Epidermal melanocyte (primary cell): ENCODE measurements around the gene CTTNBP2.

Experiments
- DNase-seq: peaks from one replicate; pipeline ENCODE4 v3.0.0; 2011; ENCODE audit warnings: low spot score; ENCODE audit not compliant: insufficient read length

Gene CTTNBP2

GRCh38 chr7:117825132-117825531 lies 48.1 kb downstream of the CTTNBP2 start:
- DNase-seq = no peak

GRCh38 chr7:117824592-117824991 lies 48.6 kb downstream of the CTTNBP2 start:
- DNase-seq = no peak

- no peak for DNase-seq
Measured at GRCh38 chr7:117819558-117819957, 53.7 kb downstream of the CTTNBP2 start.

DNA sequence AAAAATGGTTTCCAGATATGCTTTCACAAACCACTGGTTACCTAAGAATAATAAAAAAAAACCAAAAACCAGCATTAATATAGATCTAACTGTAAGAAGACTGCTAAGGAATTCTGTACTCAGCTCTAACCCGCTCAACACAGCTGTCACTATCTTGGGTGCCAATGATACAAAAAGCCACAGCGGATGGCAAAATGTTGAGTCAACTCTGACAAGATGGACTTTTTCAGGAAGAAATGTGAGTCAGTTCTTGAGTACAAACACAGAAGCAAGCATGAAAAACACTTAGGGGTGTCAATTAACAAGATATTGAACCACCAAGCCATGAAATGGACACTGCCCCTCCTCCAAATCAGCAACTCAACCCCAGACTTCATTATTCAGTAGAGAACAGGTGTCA lies 55.0 kb downstream of the CTTNBP2 start:
- DNase-seq = no peak

GRCh38 chr7:117816727-117817126 lies 56.5 kb downstream of the CTTNBP2 start:
- no peak for DNase-seq

- DNase-seq = no peak
Measured at GRCh38 chr7:117811696-117812095, 61.5 kb downstream of the CTTNBP2 start.

- DNase-seq = no peak
Measured at GRCh38 chr7:117810642-117811512, 62.4 kb downstream of the CTTNBP2 start.

GRCh38 chr7:117809958-117810357 lies 63.3 kb downstream of the CTTNBP2 start:
- no peak for DNase-seq

- DNase-seq = no peak
Measured at GRCh38 chr7:117808910-117809705, 64.1 kb downstream of the CTTNBP2 start.

- DNase-seq = no peak
Measured at GRCh38 chr7:117808341-117808757, 64.9 kb downstream of the CTTNBP2 start.

DNA sequence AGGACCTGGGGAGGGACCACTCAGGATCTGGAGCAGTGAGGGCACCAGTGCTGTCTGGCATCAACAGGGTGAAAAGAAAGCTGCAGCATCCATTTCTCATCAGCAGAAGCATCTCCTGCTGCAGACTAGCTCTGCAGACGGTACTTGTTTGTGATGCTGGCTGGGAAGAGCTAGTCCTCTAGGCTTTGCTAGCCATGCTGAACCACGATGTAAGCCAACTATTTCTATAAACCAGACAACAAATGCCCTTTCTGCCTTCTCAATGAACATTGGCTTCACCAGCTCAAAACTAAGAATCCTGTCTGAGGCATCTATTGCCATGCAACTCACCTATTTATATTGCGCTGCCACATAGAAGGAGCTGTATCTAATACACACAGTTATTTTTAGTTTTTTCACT lies 65.6 kb downstream of the CTTNBP2 start:
- DNase-seq = no peak

DNA sequence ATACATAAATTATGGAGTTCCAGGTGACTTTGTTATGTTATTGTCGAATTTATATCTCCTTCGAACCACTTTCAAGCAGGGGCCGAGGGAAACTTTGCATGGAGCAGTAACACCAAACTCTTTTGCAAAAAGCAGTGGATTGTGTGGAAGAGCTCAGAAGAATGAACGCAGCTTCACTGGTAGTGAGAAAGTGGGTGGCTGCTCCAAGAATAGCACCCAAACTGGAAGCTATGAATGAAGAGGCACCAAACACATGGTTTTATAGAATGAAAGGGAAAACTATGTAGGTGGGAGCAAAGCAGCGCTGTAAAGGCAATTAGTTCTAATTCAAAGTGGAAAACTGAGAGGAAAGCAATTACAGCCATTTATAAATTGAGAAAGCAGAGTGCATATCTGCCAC lies 67.2 kb downstream of the CTTNBP2 start:
- DNase-seq = no peak

- no peak for DNase-seq
Measured at GRCh38 chr7:117805241-117805640, 68.0 kb downstream of the CTTNBP2 start.

DNA sequence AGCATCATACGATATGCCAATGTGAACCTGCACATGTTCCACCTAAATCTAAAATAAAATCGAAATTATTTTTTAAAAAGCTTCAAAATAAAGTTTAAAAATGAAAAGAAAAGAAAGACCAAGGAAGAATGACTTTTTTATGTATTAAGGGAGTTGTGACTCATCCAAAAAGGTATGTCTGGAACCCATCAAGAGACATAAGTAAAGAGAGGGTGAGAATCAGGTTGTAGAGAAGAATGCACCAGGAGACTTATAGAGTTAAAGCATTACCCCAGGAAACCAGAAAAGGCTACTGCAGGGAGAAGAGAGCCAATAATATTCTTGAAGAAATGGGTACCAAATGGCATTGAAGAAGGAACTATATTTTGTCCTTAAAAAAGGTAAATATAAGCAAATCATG lies 69.8 kb downstream of the CTTNBP2 start:
- no peak for DNase-seq

DNA sequence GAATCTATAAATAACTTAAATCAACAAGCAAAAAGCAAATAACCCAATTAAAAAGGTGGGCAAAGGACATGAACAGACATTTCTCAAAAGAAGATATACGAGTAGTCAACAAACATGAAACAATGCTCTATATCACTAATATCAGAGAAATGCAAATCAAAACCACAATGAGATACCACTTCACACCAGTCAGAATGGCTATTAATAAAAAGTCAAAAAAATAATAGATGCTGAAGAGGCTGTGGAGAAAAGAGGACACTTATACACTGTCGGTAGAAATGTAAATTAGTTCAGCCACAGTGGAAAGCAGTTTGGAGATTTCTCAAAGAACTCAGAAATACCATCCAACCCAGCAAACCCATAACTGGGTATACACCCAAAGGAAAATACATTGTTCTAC lies 70.6 kb downstream of the CTTNBP2 start:
- no peak for DNase-seq

GRCh38 chr7:117800841-117801240 lies 72.4 kb downstream of the CTTNBP2 start:
- no peak for DNase-seq

GRCh38 chr7:117800406-117800805 lies 72.8 kb downstream of the CTTNBP2 start:
- DNase-seq = no peak

DNA sequence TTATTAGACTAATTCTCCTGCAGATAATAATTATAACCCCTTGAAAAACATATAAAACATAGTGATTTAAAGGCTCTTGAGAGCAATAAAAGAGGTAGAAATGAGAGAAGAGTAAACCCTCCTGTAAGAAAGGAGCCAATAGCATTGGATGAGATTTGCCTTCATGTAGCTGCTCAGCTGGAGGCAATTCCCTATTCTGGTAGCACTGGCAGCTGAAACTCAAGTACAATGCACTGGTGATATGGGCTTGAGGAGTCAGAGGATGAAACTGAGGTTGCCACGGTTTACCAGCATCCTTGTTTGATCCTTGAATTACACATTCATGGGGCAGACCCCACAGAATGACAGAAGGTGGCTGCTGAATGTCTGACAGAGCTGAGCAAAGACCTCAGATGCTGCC lies 76.4 kb downstream of the CTTNBP2 start:
- DNase-seq = no peak

GRCh38 chr7:117793976-117794375 lies 79.3 kb downstream of the CTTNBP2 start:
- no peak for DNase-seq

- DNase-seq = no peak
Measured at GRCh38 chr7:117793521-117793920, 79.7 kb downstream of the CTTNBP2 start.

DNA sequence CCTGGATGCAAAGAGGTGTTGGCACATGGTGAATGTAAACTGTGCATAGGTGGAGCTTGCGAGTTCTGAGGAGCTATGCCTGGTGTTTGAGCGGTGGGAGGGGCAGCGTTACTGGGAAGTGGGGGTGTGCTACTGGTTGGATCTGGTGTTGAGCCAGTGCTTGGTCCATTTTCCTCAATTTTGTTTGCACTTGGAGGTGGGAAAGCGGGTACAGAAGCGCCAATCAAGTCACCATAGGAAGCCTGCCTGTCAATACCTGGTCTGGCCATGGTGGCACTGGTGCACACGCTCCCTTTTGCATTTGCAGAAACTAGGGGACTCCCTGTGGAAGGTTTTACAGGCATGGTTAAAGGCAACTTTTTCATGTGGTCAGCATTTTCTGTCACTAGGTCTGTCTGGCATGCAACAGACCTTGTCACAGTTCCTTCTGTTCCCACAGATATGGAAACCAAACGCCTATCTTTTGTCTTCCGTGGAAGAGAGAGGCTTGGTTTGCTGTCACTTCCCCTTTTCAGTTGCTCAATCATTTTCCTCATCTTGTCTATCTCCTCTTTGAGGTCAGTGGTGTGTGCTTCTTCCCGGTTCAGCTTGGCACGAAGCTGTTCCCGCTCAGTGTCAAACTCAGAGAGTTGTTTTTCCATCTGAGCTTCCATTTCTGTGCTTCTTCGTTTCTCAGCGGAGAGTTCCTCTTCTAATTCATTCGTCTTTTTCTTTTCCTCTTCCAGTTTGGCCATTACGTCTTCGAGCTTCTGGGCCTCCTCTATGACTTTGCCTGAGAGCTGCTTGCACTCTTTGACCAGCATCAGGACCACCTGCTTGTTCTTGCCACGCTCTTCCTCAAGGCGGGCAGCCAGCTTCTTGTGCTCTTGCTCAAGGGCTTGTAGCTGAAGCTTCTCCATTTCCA lies 81.1 kb downstream of the CTTNBP2 start:
- DNase-seq = no peak

DNA sequence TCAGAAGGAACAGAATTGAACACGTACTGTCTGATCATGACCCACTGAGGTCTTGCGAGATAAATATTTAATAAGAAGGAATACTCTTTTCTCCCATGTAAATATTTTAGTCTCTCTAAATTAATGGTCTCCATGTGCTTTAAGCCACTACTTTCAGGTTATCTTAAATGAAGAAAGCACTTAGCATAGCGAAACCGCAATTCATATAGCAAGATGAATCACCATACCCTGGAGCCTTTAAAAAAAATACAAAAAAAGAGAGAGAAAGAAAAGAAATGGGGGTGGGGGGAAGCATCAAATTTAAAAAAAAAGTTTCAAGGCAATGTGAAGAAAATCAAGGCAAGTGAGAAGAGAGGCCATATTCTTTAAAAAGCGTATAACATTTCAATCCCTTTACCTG lies 82.5 kb downstream of the CTTNBP2 start:
- DNase-seq = no peak
